ENCODE measurements around the gene TOPAZ1. TPM values are rescaled to one million over a fixed set of nuclear protein-coding genes. Genes with fewer than 3 reads are reported as not detected.

The TOPAZ1 gene
- total RNA-seq, 4 donors from 2014 or later: not detected

- no peak for TF ChIP-seq CTCF (IDR thresholded peaks at IDR 0.05; ENCODE audit: low read depth)
Measured at GRCh38 chr3:44277925-44278324, 36.2 kb downstream of the TOPAZ1 start.

GRCh38 chr3:44280077-44280476 lies 38.4 kb downstream of the TOPAZ1 start:
- TF ChIP-seq CTCF (IDR thresholded peaks at IDR 0.05; ENCODE audit: low read depth): no peak

DNA sequence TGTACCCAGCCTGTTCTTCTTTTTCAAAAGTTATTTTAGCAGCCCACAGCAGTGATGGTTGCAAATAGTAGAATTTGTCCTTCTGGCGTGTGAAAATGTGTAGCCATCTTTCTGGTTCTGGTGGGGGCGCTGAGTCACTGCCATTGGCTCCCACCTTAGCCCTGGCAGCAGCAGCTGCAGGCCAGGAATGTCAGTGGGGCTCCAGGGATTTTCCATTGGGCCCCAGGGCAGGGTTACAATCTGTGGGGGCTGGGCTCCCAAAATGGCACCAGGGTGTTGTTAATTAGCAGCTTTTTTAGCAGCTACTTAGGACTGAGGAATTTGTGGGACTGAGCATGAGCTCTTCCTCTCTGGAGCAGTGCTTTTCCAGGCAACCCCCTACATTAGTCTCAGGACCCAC lies 38.9 kb downstream of the TOPAZ1 start:
- no peak for TF ChIP-seq CTCF (IDR thresholded peaks at IDR 0.05; ENCODE audit: low read depth)

DNA sequence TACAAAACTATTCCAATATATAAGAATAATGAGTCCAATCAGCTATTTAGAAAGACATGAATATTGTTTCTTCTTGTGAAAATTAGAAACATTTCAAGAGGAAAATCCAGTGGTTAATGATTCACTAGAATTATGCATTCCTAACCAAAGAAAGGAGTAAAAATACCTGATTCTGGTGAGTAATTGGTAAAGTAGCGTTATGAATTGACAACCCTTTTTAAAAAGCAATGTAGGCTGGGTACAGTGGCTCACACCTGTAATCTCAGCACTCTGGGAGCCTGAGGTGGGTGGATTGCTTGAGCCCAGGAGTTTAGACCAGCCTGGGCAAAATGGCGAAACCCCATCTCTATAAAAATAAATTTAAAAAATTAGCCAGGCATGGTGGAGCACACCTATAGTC lies 43.3 kb downstream of the TOPAZ1 start:
- no peak for TF ChIP-seq CTCF (IDR thresholded peaks at IDR 0.05; ENCODE audit: low read depth)

DNA sequence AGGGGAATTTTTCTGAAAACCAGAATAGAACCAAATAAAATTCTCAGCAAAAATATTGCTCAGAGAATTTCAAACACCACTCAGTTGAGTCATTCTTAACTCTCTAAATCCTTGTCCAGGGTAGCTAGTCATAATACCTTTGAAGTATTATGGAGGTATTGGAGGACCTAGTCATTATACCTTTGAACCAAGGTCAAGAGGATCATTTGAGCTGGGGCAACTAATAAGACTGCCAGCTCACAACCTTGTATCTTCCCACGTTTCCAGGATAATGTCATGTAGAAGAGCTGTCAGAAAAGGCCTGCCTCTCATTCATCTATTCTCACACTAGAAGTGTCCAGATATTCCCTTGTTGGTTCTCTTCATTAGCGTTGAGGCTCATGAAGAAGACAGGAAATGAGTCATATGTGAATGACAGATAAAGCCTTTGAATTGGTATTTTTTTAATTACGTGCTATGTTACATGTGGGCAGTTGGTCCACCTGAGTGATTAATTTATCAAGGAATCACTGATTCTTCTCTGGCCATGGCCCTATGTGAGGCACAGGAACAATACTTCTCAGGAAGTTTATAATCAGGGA lies 48.3 kb downstream of the TOPAZ1 start:
- TF ChIP-seq CTCF (IDR thresholded peaks at IDR 0.05; ENCODE audit: low read depth): no peak

DNA sequence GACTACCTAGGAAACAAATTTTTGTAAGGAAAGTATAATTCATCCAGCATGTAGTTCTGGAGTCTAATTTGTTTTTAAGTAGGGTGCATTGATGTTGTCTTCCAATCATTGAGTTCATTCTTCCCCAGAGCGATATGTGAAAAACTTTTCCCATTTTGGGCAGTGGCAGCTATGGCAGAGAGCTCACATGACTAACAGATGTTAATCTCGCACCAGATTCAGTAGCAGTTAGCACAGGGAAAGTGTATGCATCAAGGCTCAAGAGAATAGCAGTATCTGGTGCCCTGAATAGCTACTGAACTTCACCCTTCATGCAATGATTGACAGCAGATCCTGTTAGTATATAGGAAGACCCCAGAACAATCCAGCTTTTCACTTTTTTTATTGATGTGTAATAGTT lies 50.6 kb downstream of the TOPAZ1 start:
- TF ChIP-seq CTCF (IDR thresholded peaks at IDR 0.05; ENCODE audit: low read depth): no peak

- TF ChIP-seq CTCF (IDR thresholded peaks at IDR 0.05; ENCODE audit: low read depth): no peak
Measured at GRCh38 chr3:44292947-44293346, 51.3 kb downstream of the TOPAZ1 start.

Data from subcutaneous adipose tissue (tissue), 4 donors.